K562 (cell line): Measurements from ENCODE around the gene NUDT21. TPM values are rescaled to one million over a fixed set of nuclear protein-coding genes. Genes with fewer than 3 reads are reported as not detected.
A peak's percentile ranks its signal among the peaks of the same experiment; 100 is the strongest.

Experiments used
- ESRRA ChIP-seq: fragments of 450-650 bp; IDR thresholded peaks from 2 replicates; pipeline ENCODE4 v1.6.1; 2014; ENCODE audit warnings: low read depth, mild to moderate bottlenecking, moderate library complexity, borderline replicate concordance
- HDAC1 ChIP-seq, 2 experiments: fragments of 450-650 bp; IDR thresholded peaks; 2 replicates each; pipeline ENCODE4 v1.6.1; 2016 to 2017; ENCODE audit warnings: inconsistent platforms in 1 of 2, mild to moderate bottlenecking in 1 of 2, moderate library complexity in 1 of 2
- HDAC3 ChIP-seq: fragments of 450-650 bp; IDR thresholded peaks from 2 replicates; pipeline ENCODE4 v1.6.1; 2018; ENCODE audit warnings: borderline replicate concordance, mild to moderate bottlenecking, moderate library complexity; ENCODE audit not compliant: partially characterized antibody
- KAT7 ChIP-seq: sonication (generic); formaldehyde crosslinking; IDR thresholded peaks from 2 replicates; pipeline ENCODE4 v1.8.0; 2022; ENCODE audit warnings: missing genetic modification reagents, mild to moderate bottlenecking, borderline replicate concordance
- KDM1A ChIP-seq, 2 experiments: fragments of 450-650 bp; IDR thresholded peaks; 2 replicates each; pipeline ENCODE4 v1.6.1; 2016; ENCODE audit warnings: mild to moderate bottlenecking in 2 of 2
- MCM3 ChIP-seq: fragments of 450-650 bp; IDR thresholded peaks from 2 replicates; pipeline ENCODE4 v1.6.1; 2016
- NFATC3 ChIP-seq: fragments of 450-650 bp; IDR thresholded peaks from 2 replicates; pipeline ENCODE4 v1.6.1; 2017; ENCODE audit warnings: mild to moderate bottlenecking
- PCBP2 ChIP-seq: fragments of 200-400 bp; formaldehyde crosslinking; IDR thresholded peaks from 2 replicates; pipeline ENCODE4 v1.6.1; 2018; ENCODE audit warnings: low read length, low read depth, mild to moderate bottlenecking, moderate library complexity; ENCODE audit not compliant: poor library complexity, severe bottlenecking
- POLR2B ChIP-seq: fragments of 450-650 bp; IDR thresholded peaks from 2 replicates; pipeline ENCODE4 v1.6.1; 2018; ENCODE audit warnings: low read depth; ENCODE audit not compliant: partially characterized antibody
- PTBP1 ChIP-seq: fragments of 200-400 bp; formaldehyde crosslinking; IDR thresholded peaks from 2 replicates; pipeline ENCODE4 v1.6.1; 2017; ENCODE audit warnings: low read depth, low read length
- SAP30 ChIP-seq: fragments of 200-600 bp; sonication (generic); IDR thresholded peaks from 2 replicates; pipeline ENCODE4 v1.6.1; 2012; ENCODE audit warnings: borderline replicate concordance, low read depth, mild to moderate bottlenecking, moderate library complexity, low read length, control low read depth, inconsistent platforms; ENCODE audit not compliant: insufficient read depth, poor library complexity, severe bottlenecking
- SMARCB1 ChIP-seq: IDR thresholded peaks from 2 replicates; pipeline ENCODE4 v1.6.1; 2011; ENCODE audit warnings: improper control_type of control experiment, low read depth; ENCODE audit not compliant: insufficient read length
- ZKSCAN8 ChIP-seq: fragments of 200-800 bp; sonication (Bioruptor generic); IDR thresholded peaks from 2 replicates; pipeline ENCODE4 v1.6.1; 2016; ENCODE audit warnings: missing genetic modification characterization, missing compliant biosample characterization
- ZNF224 ChIP-seq: sonication (generic); formaldehyde crosslinking; IDR thresholded peaks from 2 replicates; pipeline ENCODE4 v1.8.0; 2022; ENCODE audit warnings: mild to moderate bottlenecking, missing genetic modification reagents
- ZNF316 ChIP-seq: fragments of 450-650 bp; IDR thresholded peaks from 2 replicates; pipeline ENCODE4 v1.6.1; 2016
- ZNF445 ChIP-seq: fragments of 250-450 bp; sonication (Bioruptor Pico); IDR thresholded peaks from 2 replicates; pipeline ENCODE4 v1.4.0; 2020; ENCODE audit warnings: low read depth, mild to moderate bottlenecking, moderate library complexity
- ZNF584 ChIP-seq: fragments of 200-800 bp; sonication (Bioruptor generic); IDR thresholded peaks from 2 replicates; pipeline ENCODE4 v1.6.1; 2016; ENCODE audit warnings: low read depth, mild to moderate bottlenecking, missing genetic modification characterization, missing compliant biosample characterization
- polyA plus RNA-seq, 8 experiments: library from polyadenylated mRNA; depleted of rRNA in 4 of 8; stranded (reverse) in 5 of 8; unstranded in 3 of 8; fragments of >200 nt; fragmentation: Nextera tagmentation in 2 of 8; fragmentation: Illumina TruSeq in 1 of 8; extraction: Ambion mirVana in 2 of 8; extraction: Trizol in 1 of 8; gene quantifications; 2 replicates each; pipeline versions ENCODE4 v1.2.1 to v1.2.3, GENCODE V29; 2011 to 2014; ENCODE audit warnings: inconsistent platforms in 1 of 8, missing spikeins in 1 of 8
- total RNA-seq, 7 experiments: library from RNA; depleted of rRNA in 6 of 7; stranded (reverse); fragments of >200 nt in 6 of 7; fragmentation: Illumina TruSeq in 2 of 7; extraction: Trizol in 2 of 7; gene quantifications; 2 replicates each; pipeline versions ENCODE4 v1.2.1 to v1.2.3, GENCODE V29; 2011 to 2021; ENCODE audit warnings: low replicate concordance in 1 of 7
- TF ChIP-seq, protein P1 (sequence below): sonication (generic); formaldehyde crosslinking; IDR thresholded peaks from 2 replicates; pipeline ENCODE4 v1.8.0; 2022; ENCODE audit warnings: missing genetic modification reagents, mild to moderate bottlenecking, moderate library complexity, borderline replicate concordance
- TF ChIP-seq, protein P2 (sequence below), 2 experiments: fragments of 450-650 bp in 1 of 2; sonication (generic) in 1 of 2; formaldehyde crosslinking in 1 of 2; IDR thresholded peaks in 1 of 2; conservative IDR thresholded peaks in 1 of 2; 2 replicates each; pipeline versions ENCODE4 v1.6.1 to v1.8.1; 2016 to 2023; ENCODE audit warnings: mild to moderate bottlenecking in 2 of 2, moderate library complexity in 2 of 2, inconsistent platforms in 1 of 2, missing genetic modification reagents in 1 of 2
- TF ChIP-seq, protein P3 (sequence below): fragments of 450-650 bp; IDR thresholded peaks from 2 replicates; pipeline ENCODE4 v1.6.1; 2018; ENCODE audit warnings: mild to moderate bottlenecking, low read depth; ENCODE audit not compliant: partially characterized antibody
- TF ChIP-seq, protein P4 (sequence below): fragments of 250-450 bp; sonication (Bioruptor Pico); IDR thresholded peaks from 2 replicates; pipeline ENCODE4 v1.5.0; 2020; ENCODE audit warnings: mild to moderate bottlenecking, borderline replicate concordance

NUDT21 gene
- total and polyA plus RNA-seq, 9 of the 15 experiments (the other 6 are each of a cell fraction or from before 2014, with no cell fraction given), result 62.4 to 218 (median 121) TPM

GRCh38 chr16:56451753-56452689 is 889 bp upstream of the NUDT21 start (continued):
- TF ChIP-seq NFATC3 (no peak), KDM1A (IDR thresholded peaks at IDR 0.05) (peak; percentile 79 to 85; a peak in 3 of 4 replicates), HDAC3 (no peak), ESRRA (peak; percentile 16; the same call in 1 of the 2 replicates), POLR2B (no peak), ZKSCAN8 (CRISPR knock-in tag) (no peak), ZNF224 (no peak), ZNF445 (CRISPR knock-in tag) (no peak), MCM3 (no peak), KAT7 (CRISPR knock-in tag) (0 out of 2 replicates have a peak, but pooled peaks have one; percentile 50), ZNF584 (no peak), PTBP1 (no peak), SAP30 (peak; percentile 51), HDAC1 (IDR thresholded peaks at IDR 0.05) (0 out of 4 replicates have a peak, but pooled peaks have one; percentile 3 to 23), PCBP2 (no peak), SMARCB1 (no peak), ZNF316 (no peak)
- TF ChIP-seq, protein P1, sequence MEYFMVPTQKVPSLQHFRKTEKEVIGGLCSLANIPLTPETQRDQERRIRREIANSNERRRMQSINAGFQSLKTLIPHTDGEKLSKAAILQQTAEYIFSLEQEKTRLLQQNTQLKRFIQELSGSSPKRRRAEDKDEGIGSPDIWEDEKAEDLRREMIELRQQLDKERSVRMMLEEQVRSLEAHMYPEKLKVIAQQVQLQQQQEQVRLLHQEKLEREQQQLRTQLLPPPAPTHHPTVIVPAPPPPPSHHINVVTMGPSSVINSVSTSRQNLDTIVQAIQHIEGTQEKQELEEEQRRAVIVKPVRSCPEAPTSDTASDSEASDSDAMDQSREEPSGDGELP (CRISPR knock-in tag), result no peak
- TF ChIP-seq, protein P2, sequence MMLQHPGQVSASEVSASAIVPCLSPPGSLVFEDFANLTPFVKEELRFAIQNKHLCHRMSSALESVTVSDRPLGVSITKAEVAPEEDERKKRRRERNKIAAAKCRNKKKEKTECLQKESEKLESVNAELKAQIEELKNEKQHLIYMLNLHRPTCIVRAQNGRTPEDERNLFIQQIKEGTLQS (IDR thresholded peaks at IDR 0.05), result no peak; the same call in 1 of the 2 replicates
- TF ChIP-seq, protein P2 (CRISPR knock-in tag; conservative IDR thresholded peaks at IDR 0.05), result no peak
- TF ChIP-seq, protein P3, sequence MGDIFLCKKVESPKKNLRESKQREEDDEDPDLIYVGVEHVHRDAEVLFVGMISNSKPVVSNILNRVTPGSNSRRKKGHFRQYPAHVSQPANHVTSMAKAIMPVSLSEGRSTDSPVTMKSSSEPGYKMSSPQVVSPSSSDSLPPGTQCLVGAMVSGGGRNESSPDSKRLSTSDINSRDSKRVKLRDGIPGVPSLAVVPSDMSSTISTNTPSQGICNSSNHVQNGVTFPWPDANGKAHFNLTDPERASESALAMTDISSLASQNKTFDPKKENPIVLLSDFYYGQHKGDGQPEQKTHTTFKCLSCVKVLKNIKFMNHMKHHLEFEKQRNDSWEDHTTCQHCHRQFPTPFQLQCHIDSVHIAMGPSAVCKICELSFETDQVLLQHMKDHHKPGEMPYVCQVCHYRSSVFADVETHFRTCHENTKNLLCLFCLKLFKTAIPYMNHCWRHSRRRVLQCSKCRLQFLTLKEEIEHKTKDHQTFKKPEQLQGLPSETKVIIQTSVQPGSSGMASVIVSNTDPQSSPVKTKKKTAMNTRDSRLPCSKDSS, result no peak
- TF ChIP-seq, protein P4, sequence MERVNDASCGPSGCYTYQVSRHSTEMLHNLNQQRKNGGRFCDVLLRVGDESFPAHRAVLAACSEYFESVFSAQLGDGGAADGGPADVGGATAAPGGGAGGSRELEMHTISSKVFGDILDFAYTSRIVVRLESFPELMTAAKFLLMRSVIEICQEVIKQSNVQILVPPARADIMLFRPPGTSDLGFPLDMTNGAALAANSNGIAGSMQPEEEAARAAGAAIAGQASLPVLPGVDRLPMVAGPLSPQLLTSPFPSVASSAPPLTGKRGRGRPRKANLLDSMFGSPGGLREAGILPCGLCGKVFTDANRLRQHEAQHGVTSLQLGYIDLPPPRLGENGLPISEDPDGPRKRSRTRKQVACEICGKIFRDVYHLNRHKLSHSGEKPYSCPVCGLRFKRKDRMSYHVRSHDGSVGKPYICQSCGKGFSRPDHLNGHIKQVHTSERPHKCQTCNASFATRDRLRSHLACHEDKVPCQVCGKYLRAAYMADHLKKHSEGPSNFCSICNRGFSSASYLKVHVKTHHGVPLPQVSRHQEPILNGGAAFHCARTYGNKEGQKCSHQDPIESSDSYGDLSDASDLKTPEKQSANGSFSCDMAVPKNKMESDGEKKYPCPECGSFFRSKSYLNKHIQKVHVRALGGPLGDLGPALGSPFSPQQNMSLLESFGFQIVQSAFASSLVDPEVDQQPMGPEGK (CRISPR knock-in tag), result no peak
